IMR-90 (cell line): ENCODE data around the gene TRABD. TPM values are rescaled to one million over a fixed set of nuclear protein-coding genes. Genes with fewer than 3 reads are reported as not detected.

ENCODE experiments used
- ATAC-seq: fragments of 200-7000 bp; cut with Tn5 transposase; 2 replicates; pipeline ENCODE4 v1.9.1; 2020; ENCODE audit warnings: low read depth, mild to moderate bottlenecking, moderate library complexity
- BruUV-seq: library from RNA; stranded (reverse); fragments of 400-500 nt; replicated peaks from 2 replicates; lab custom pipeline; 2021; lab: Mats Ljungman, UMichigan
- CTCF ChIA-PET: fragments of 300-600 bp; formaldehyde crosslinking; extraction: SDS; loops from one replicate; lab custom pipeline; 2021; ENCODE audit warnings: antibody characterized with exemption; lab: Yijun Ruan, JAX
- POLR2A ChIA-PET: fragments of 300-600 bp; sonication (Branson Sonifier 250); formaldehyde crosslinking; loops from one replicate; lab custom pipeline; 2022; ENCODE audit warnings: antibody characterized with exemption; ENCODE audit not compliant: unreplicated experiment; lab: Charles Lee
- DNase-seq: peaks from one replicate; pipeline ENCODE4 v3.0.0; 2013
- H2AFZ ChIP-seq: replicated peaks from 2 replicates; pipeline ENCODE3; 2013; ENCODE audit warnings: low read length, mild to moderate bottlenecking; ENCODE audit not compliant: poor library complexity
- H2AK5ac ChIP-seq: 2 replicates; pipeline ENCODE4 v1.6.1; 2013; ENCODE audit warnings: low read depth, low read length, inconsistent platforms
- H2AK9ac ChIP-seq: replicated peaks from 2 replicates; pipeline ENCODE3; 2013; ENCODE audit warnings: mild to moderate bottlenecking, low read depth, low read length, moderate library complexity; ENCODE audit not compliant: poor library complexity
- H2BK120ac ChIP-seq: 2 replicates; pipeline ENCODE4 v1.6.1; 2013; ENCODE audit warnings: low read depth, low read length, inconsistent platforms
- H2BK15ac ChIP-seq: 3 replicates; pipeline ENCODE4 v1.6.1; 2013; ENCODE audit warnings: low read depth, low read length, inconsistent platforms
- H2BK20ac ChIP-seq: 2 replicates; pipeline ENCODE4 v1.6.1; 2013; ENCODE audit warnings: low read depth, mild to moderate bottlenecking, inconsistent platforms, low read length, moderate library complexity
- H2BK5ac ChIP-seq: 2 replicates; pipeline ENCODE4 v1.6.1; 2013; ENCODE audit warnings: mild to moderate bottlenecking, low read depth, low read length, inconsistent platforms; ENCODE audit not compliant: poor library complexity, severe bottlenecking
- H3K14ac ChIP-seq: replicated peaks from 2 replicates; pipeline ENCODE4 v1.6.1; 2013; ENCODE audit warnings: low read depth, low read length, inconsistent platforms
- H3K18ac ChIP-seq: 2 replicates; pipeline ENCODE4 v1.6.1; 2013; ENCODE audit warnings: low read depth, low read length, control low read depth
- H3K23ac ChIP-seq: 2 replicates; pipeline ENCODE4 v1.6.1; 2013; ENCODE audit warnings: low read depth, low read length, inconsistent platforms
- H3K27ac ChIP-seq: 2 replicates; pipeline ENCODE4 v1.5.1; 2013; ENCODE audit warnings: mild to moderate bottlenecking, control low read depth, low read length; ENCODE audit not compliant: insufficient read depth
- H3K27me3 ChIP-seq: 2 replicates; pipeline ENCODE4 v1.6.1; 2013; ENCODE audit warnings: low read length; ENCODE audit not compliant: control insufficient read depth, insufficient read depth
- H3K36me3 ChIP-seq: 2 replicates; pipeline ENCODE4 v1.6.1; 2013; ENCODE audit warnings: low read length, mixed read lengths; ENCODE audit not compliant: control insufficient read depth, insufficient read depth
- H3K4ac ChIP-seq: 2 replicates; pipeline ENCODE4 v1.6.1; 2013; ENCODE audit warnings: low read depth, low read length, inconsistent platforms
- H3K4me1 ChIP-seq: 2 replicates; pipeline ENCODE4 v1.6.1; 2013; ENCODE audit warnings: low read length, mixed read lengths; ENCODE audit not compliant: control insufficient read depth, insufficient read depth
- H3K4me2 ChIP-seq: 2 replicates; pipeline ENCODE4 v1.6.1; 2013; ENCODE audit warnings: low read depth, mild to moderate bottlenecking, control low read depth, low read length, moderate library complexity
- H3K4me3 ChIP-seq: 2 replicates; pipeline ENCODE4 v1.5.1; 2013; ENCODE audit warnings: low read depth, mild to moderate bottlenecking, control low read depth, low read length, moderate library complexity; ENCODE audit not compliant: insufficient read depth
- H3K56ac ChIP-seq: 2 replicates; pipeline ENCODE4 v1.6.1; 2013; ENCODE audit warnings: low read length, inconsistent platforms; ENCODE audit not compliant: insufficient read depth; ENCODE audit errors: extremely low read depth
- H3K79me1 ChIP-seq, 2 experiments: 2 replicates each; pipeline ENCODE4 v1.6.1; 2013; ENCODE audit warnings: low read length in 2 of 2, inconsistent platforms in 1 of 2, low read depth in 1 of 2
- H3K9ac ChIP-seq: 2 replicates; pipeline ENCODE4 v1.6.1; 2013; ENCODE audit warnings: low read depth, low read length, control low read depth
- H3K9me1 ChIP-seq: 2 replicates; pipeline ENCODE4 v1.6.1; 2013; ENCODE audit warnings: low read length, inconsistent platforms; ENCODE audit not compliant: insufficient read depth
- H3K9me3 ChIP-seq: 2 replicates; pipeline ENCODE4 v1.6.1; 2013; ENCODE audit warnings: low read length; ENCODE audit not compliant: control insufficient read depth, insufficient read depth
- H4K20me1 ChIP-seq: 2 replicates; pipeline ENCODE4 v1.6.1; 2013; ENCODE audit warnings: low read length, inconsistent platforms; ENCODE audit not compliant: insufficient read depth
- H4K5ac ChIP-seq: 2 replicates; pipeline ENCODE4 v1.6.1; 2013; ENCODE audit warnings: mild to moderate bottlenecking, low read depth, low read length, control low read depth
- H4K8ac ChIP-seq, 2 experiments: 2 replicates each; pipeline ENCODE4 v1.6.1; 2013; ENCODE audit warnings: low read depth in 2 of 2, low read length in 2 of 2, control low read depth in 1 of 2, inconsistent platforms in 1 of 2
- H4K91ac ChIP-seq: 2 replicates; pipeline ENCODE4 v1.6.1; 2013; ENCODE audit warnings: low read depth, low read length, inconsistent platforms; ENCODE audit not compliant: insufficient read depth
- BHLHE40 ChIP-seq: fragments of 150-350 bp; IDR thresholded peaks from 2 replicates; pipeline ENCODE4 v1.6.1; 2016; ENCODE audit warnings: mild to moderate bottlenecking, low read depth, low read length
- CHD1 ChIP-seq: IDR thresholded peaks from 2 replicates; pipeline ENCODE4 v1.6.1; 2012; ENCODE audit warnings: low read depth, low read length, improper control_type of control experiment
- MXI1 ChIP-seq: IDR thresholded peaks from 2 replicates; pipeline ENCODE4 v1.6.1; 2012; ENCODE audit warnings: low read depth, mild to moderate bottlenecking, low read length, moderate library complexity, borderline replicate concordance
- NFE2L2 ChIP-seq: fragments of 150-350 bp; IDR thresholded peaks from 2 replicates; pipeline ENCODE4 v1.6.1; 2016; ENCODE audit warnings: low read depth, mild to moderate bottlenecking, low read length
- RFX5 ChIP-seq: IDR thresholded peaks from 2 replicates; pipeline ENCODE4 v1.8.0; 2012; ENCODE audit warnings: low read depth, mild to moderate bottlenecking, low read length, moderate library complexity
- WGBS, 2 experiments: methylation state at CpG; one replicate each; pipeline versions ENCODE4 v1.1.5 to v1.1.7; 2013; ENCODE audit warnings: missing lambda C conversion rate in 2 of 2; ENCODE audit not compliant: insufficient read length in 1 of 2; ENCODE audit errors: extremely low coverage in 2 of 2; 5-methylcytosine and 5-hydroxymethylcytosine counted together
- dilution Hi-C: fragments of 300-500 bp; cut with HindIII; formaldehyde crosslinking; loops from one replicate; pipeline ENCODE4 v1.14.3; 2018; ENCODE audit warnings: low sequenced_read_pairs; ENCODE audit not compliant: unreplicated experiment
- in situ Hi-C: fragments of 300-500 bp; cut with MboI; formaldehyde crosslinking; loops from 3 replicates; pipeline ENCODE4 v1.14.3; 2019; ENCODE audit warnings: low sequenced_read_pairs, inconsistent platforms, mixed read lengths
- intact Hi-C: fragments of 100-400 bp; cut with micrococcal nuclease; formaldehyde crosslinking; loops from 2 replicates; pipeline ENCODE4 v1.10.0; 2022
- polyA plus RNA-seq, 3 experiments: library from polyadenylated mRNA; depleted of rRNA; stranded (reverse); fragments of >200 nt; gene quantifications; 2 replicates each; pipeline ENCODE4 v1.2.3, GENCODE V29; 2012; ENCODE audit warnings: low replicate concordance in 1 of 3
- total RNA-seq: library from RNA; depleted of rRNA; stranded (reverse); fragments of >200 nt; gene quantifications from 2 replicates; pipeline ENCODE4 v1.2.3, GENCODE V29; 2012

The TRABD gene
- total and polyA plus RNA-seq, 2 of the 4 experiments (the other 2 are of a cell fraction) = 13.4 to 42.7 TPM

- H3K14ac ChIP-seq = no peak overlapping the region
- BruUV-seq = no TSS peak
- H2BK20ac ChIP-seq = no peak overlapping the region
- H3K9me1 ChIP-seq = peaks cover 3% of the 10 kb centered on the region; the same call in 1 of the 2 replicates
- no peak overlapping the region for H2AFZ ChIP-seq
- no peak overlapping the region for H4K91ac ChIP-seq
- 92% methylated on average over 17 of the region's 21 CpGs; no CpG with 5 or more reads in 1 of the 2 experiments for WGBS, 2 experiments
- CTCF ChIA-PET = no interaction called here
- TF ChIP-seq MXI1 (no peak), BHLHE40 (no peak), RFX5 (no peak), CHD1 (no peak), NFE2L2 (no peak)
- no peak overlapping the region for H3K56ac ChIP-seq
- H3K36me3 ChIP-seq = peaks cover 77% of the 10 kb centered on the region
- H3K23ac ChIP-seq = no peak overlapping the region
- no peak overlapping the region for H2AK5ac ChIP-seq
- no peak overlapping the region for H3K4me3 ChIP-seq
- POLR2A ChIA-PET = no interaction called here
- no peak overlapping the region for H3K18ac ChIP-seq
- no peak overlapping the region for H2BK15ac ChIP-seq
- no peaks in the 10 kb centered on the region for H3K27me3 ChIP-seq
- H4K8ac ChIP-seq = no peak overlapping the region
- H3K4me2 ChIP-seq = no peak overlapping the region
- no peaks in the 10 kb centered on the region for H3K4me1 ChIP-seq
- H3K27ac ChIP-seq = no peak overlapping the region
- H3K9ac ChIP-seq = no peak overlapping the region
- dilution Hi-C loops (no loop called here), in situ Hi-C loops (loop anchor here (25.0 kb wide), 1 partner anchor 405 kb away; no protein-coding TSS in a partner anchor), intact Hi-C loops (no loop called here)
- no peak overlapping the region for H2BK5ac ChIP-seq
- ATAC-seq = no peak
- no peaks in the 10 kb centered on the region for H3K9me3 ChIP-seq
- peaks cover 53% of the 10 kb centered on the region for H4K20me1 ChIP-seq
- no peak overlapping the region for H4K5ac ChIP-seq
- H2AK9ac ChIP-seq = no peak overlapping the region
- no peak overlapping the region for H3K4ac ChIP-seq
- DNase-seq = no peak
- no peak overlapping the region for H2BK120ac ChIP-seq
- H3K79me1 ChIP-seq = peaks cover 18 to 35% of the 10 kb centered on the region in 2 experiments
These were observed 31.9 kb downstream of the TRABD start for GRCh38 chr22:50217543-50218152.
